ENCODE results near the gene ANO3. TPM values are rescaled to one million over a fixed set of nuclear protein-coding genes. Genes with fewer than 3 reads are reported as not detected.
"Not testable (repeated sequence)": the region's sequence is repeated elsewhere in the genome, so short reads cannot be mapped to it uniquely, and the experiment has no call there.

Gene ANO3
- polyA plus RNA-seq, 1 experiment = 3.0 TPM

- DNase-seq (ENCODE audit: low read depth) = no peak
- no peak overlapping the region for H3K4me3 ChIP-seq (ENCODE audit: low read depth, low read length)
- no peaks in the 10 kb centered on the region for H3K36me3 ChIP-seq (ENCODE audit: control insufficient read depth, insufficient read depth, low read length)
- ChIA-PET CTCF (no interaction called here), POLR2A (no interaction called here)
- no peaks in the 10 kb centered on the region for H3K27me3 ChIP-seq (ENCODE audit: control insufficient read depth, insufficient read depth, low read length)
- TF ChIP-seq, protein P1, sequence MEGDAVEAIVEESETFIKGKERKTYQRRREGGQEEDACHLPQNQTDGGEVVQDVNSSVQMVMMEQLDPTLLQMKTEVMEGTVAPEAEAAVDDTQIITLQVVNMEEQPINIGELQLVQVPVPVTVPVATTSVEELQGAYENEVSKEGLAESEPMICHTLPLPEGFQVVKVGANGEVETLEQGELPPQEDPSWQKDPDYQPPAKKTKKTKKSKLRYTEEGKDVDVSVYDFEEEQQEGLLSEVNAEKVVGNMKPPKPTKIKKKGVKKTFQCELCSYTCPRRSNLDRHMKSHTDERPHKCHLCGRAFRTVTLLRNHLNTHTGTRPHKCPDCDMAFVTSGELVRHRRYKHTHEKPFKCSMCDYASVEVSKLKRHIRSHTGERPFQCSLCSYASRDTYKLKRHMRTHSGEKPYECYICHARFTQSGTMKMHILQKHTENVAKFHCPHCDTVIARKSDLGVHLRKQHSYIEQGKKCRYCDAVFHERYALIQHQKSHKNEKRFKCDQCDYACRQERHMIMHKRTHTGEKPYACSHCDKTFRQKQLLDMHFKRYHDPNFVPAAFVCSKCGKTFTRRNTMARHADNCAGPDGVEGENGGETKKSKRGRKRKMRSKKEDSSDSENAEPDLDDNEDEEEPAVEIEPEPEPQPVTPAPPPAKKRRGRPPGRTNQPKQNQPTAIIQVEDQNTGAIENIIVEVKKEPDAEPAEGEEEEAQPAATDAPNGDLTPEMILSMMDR (IDR thresholded peaks at IDR 0.05; ENCODE audit: insufficient read depth, low read depth, low read length) = no peak
Observed at GRCh38 chr11:26593691-26594090, 261.8 kb downstream of the ANO3 start.

GRCh38 chr11:26595207-26595865, 263.4 kb downstream of the ANO3 start:
- H3K4me3 ChIP-seq (ENCODE audit: low read depth, low read length); H3K36me3 ChIP-seq (ENCODE audit: control insufficient read depth, insufficient read depth, low read length); POLR2A ChIA-PET; H3K27me3 ChIP-seq (ENCODE audit: control insufficient read depth, insufficient read depth, low read length); CTCF ChIA-PET; DNase-seq (ENCODE audit: low read depth): not testable (repeated sequence)

- CTCF ChIA-PET = not testable (repeated sequence)
Observed at GRCh38 chr11:26597049-26597689, 265.2 kb downstream of the ANO3 start.

GRCh38 chr11:26597899-26598298, 266.0 kb downstream of the ANO3 start:
- ChIA-PET CTCF (no interaction called here), POLR2A (no interaction called here)
- Histone ChIP-seq H3K4me3 (ENCODE audit: low read depth, low read length) (no peak overlapping the region), H3K36me3 (ENCODE audit: control insufficient read depth, insufficient read depth, low read length) (no peaks in the 10 kb centered on the region), H3K27me3 (ENCODE audit: control insufficient read depth, insufficient read depth, low read length) (no peaks in the 10 kb centered on the region)
- TF ChIP-seq, protein P1 (IDR thresholded peaks at IDR 0.05; ENCODE audit: insufficient read depth, low read depth, low read length) = no peak
- no peak for DNase-seq (ENCODE audit: low read depth)

More at GRCh38 chr11:26597049-26597689, 265.2 kb downstream of the ANO3 start:
- DNase-seq (ENCODE audit: low read depth); POLR2A ChIA-PET; H3K27me3 ChIP-seq (ENCODE audit: control insufficient read depth, insufficient read depth, low read length); H3K4me3 ChIP-seq (ENCODE audit: low read depth, low read length); H3K36me3 ChIP-seq (ENCODE audit: control insufficient read depth, insufficient read depth, low read length): not testable (repeated sequence)

DNA sequence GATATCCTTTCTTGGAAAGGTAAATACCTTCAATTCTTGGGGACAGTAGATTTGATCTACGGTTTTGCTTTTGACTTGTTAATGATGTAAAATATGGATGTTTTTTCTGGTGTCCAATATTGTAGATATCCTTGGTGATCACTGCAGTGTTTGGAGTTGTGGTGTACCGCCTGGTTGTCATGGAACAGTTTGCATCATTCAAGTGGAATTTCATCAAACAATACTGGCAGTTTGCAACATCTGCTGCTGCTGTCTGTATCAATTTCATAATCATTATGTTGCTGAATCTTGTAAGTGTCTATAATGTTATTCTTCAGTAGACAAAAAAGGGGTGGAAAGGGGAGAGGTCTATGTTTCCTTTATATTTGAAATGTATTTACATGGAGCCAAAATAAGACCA, 267.5 kb downstream of the ANO3 start:
- H3K4me3 ChIP-seq (ENCODE audit: low read depth, low read length) = no peak overlapping the region
- H3K27me3 ChIP-seq (ENCODE audit: control insufficient read depth, insufficient read depth, low read length) = no peaks in the 10 kb centered on the region
- POLR2A ChIA-PET = no interaction called here
- TF ChIP-seq, protein P1 (IDR thresholded peaks at IDR 0.05; ENCODE audit: insufficient read depth, low read depth, low read length) = no peak
- no peak for DNase-seq (ENCODE audit: low read depth)
- CTCF ChIA-PET = no interaction called here
- H3K36me3 ChIP-seq (ENCODE audit: control insufficient read depth, insufficient read depth, low read length) = no peaks in the 10 kb centered on the region

DNA sequence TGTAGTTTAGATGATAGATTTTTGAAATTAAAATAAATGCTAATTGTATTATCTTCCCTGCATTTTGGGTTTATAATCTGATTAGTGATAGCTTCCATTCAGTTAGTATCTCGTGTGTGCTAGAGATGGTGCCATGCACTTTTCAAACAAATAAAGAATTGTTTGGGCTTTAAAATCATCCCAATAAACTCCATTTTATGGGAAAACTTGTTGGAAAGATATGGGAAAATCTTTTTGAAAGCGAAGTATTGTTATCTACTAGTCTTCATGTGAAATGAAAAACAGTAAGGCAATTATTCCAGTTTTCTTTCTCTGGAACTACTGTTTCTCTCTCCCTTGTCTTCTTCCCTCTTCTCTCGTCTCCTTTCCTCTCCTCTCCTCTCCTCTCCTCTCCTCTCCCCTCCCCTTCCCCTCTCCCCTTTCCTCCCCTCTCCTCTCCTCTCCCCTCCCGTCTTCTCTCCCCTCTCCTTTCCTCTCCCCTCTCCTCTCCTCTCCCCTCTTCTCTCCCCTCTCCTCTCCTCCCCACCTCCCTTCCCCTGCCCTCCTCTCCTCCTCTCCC, 268.0 kb downstream of the ANO3 start:
- no peak for DNase-seq (ENCODE audit: low read depth)
- no peaks in the 10 kb centered on the region for H3K36me3 ChIP-seq (ENCODE audit: control insufficient read depth, insufficient read depth, low read length)
- no peak overlapping the region for H3K4me3 ChIP-seq (ENCODE audit: low read depth, low read length)
- ChIA-PET POLR2A (no interaction called here), CTCF (no interaction called here)
- H3K27me3 ChIP-seq (ENCODE audit: control insufficient read depth, insufficient read depth, low read length) = no peaks in the 10 kb centered on the region
- TF ChIP-seq, protein P1 (IDR thresholded peaks at IDR 0.05; ENCODE audit: insufficient read depth, low read depth, low read length) = no peak

Data from BJ (cell line).